Activated B cell treated with CpG ODN at 0.5 μM for 24 hours (primary cell): Measurements from ENCODE around the gene LCTL. TPM values are rescaled to one million over a fixed set of nuclear protein-coding genes. Genes with fewer than 3 reads are reported as not detected.
A peak's percentile ranks its signal among the peaks of the same experiment; 100 is the strongest.
"Not testable (repeated sequence)": the region's sequence is repeated elsewhere in the genome, so short reads cannot be mapped to it uniquely, and the experiment has no call there.

ENCODE experiments used
- ATAC-seq: fragments of 200-7000 bp; cut with Tn5 transposase; one replicate; pipeline ENCODE4 v1.10.0; 2021; ENCODE audit warnings: low read depth, mild to moderate bottlenecking, moderate library complexity
- CTCF ChIA-PET: fragments of 350-600 bp; sonication (Branson Sonifier 250); formaldehyde crosslinking; loops from one replicate; lab custom pipeline; 2021; ENCODE audit warnings: antibody characterized with exemption; lab: Charles Lee
- POLR2A ChIA-PET: fragments of 350-600 bp; sonication (Branson Sonifier 250); formaldehyde crosslinking; loops from one replicate; lab custom pipeline; 2021; ENCODE audit warnings: antibody characterized with exemption; lab: Charles Lee
- DNase-seq: peaks from one replicate; pipeline ENCODE4 v3.0.0; 2022
- H3K27ac Mint-ChIP-seq: one replicate; pipeline ENCODE4 v1.8.0; 2020; ENCODE audit warnings: mixed read lengths
- H3K27me3 Mint-ChIP-seq: one replicate; pipeline ENCODE4 v1.8.0; 2021; ENCODE audit warnings: mixed read lengths
- H3K36me3 Mint-ChIP-seq: one replicate; pipeline ENCODE4 v1.8.0; 2021; ENCODE audit warnings: low read depth, mixed read lengths
- H3K4me1 Mint-ChIP-seq: one replicate; pipeline ENCODE4 v1.8.0; 2021; ENCODE audit warnings: mixed read lengths
- H3K4me3 Mint-ChIP-seq: one replicate; pipeline ENCODE4 v1.8.0; 2020; ENCODE audit warnings: mild to moderate bottlenecking, mixed read lengths
- H3K9me3 Mint-ChIP-seq: one replicate; pipeline ENCODE4 v1.8.0; 2020; ENCODE audit warnings: mixed read lengths
- CTCF ChIP-seq: fragments of 200-600 bp; IDR thresholded peaks from one replicate; pipeline ENCODE4 v1.8.0; 2022; ENCODE audit warnings: antibody characterized with exemption, mild to moderate bottlenecking
- intact Hi-C: fragments of 100-400 bp; cut with micrococcal nuclease; formaldehyde crosslinking; loops from one replicate; pipeline ENCODE4 v1.15.1; 2024
- total RNA-seq: library from RNA; stranded (reverse); gene quantifications from 2 replicates; pipeline ENCODE4 v1.2.3, GENCODE V29; 2022

The LCTL gene
- total RNA-seq, 1 donor from 2014 or later, result not detected

- POLR2A ChIA-PET, result interaction anchor here (0.5 to 3.5 kb wide), 16 partner anchors 11 to 1931 kb away, joined by 3 to 24 read pairs (median 4); partner anchors contain the start of genes DIS3L, FEM1B, MAP2K1 and RAB11A
- H3K36me3 Mint-ChIP-seq, result peaks cover 58% of the 10 kb centered on the region
- H3K9me3 Mint-ChIP-seq, result no peaks in the 10 kb centered on the region
- ATAC-seq, result peak; percentile 85
- CTCF ChIA-PET, result no interaction called here
- H3K27me3 Mint-ChIP-seq, result no peaks in the 10 kb centered on the region
- peak; percentile 70 for DNase-seq
- peak within 1 kb of the TSS; percentile 100 for H3K27ac Mint-ChIP-seq
- no peak for TF ChIP-seq CTCF
- peaks cover 42% of the 10 kb centered on the region for H3K4me1 Mint-ChIP-seq
- peak within 1 kb of the TSS; percentile 100 for H3K4me3 Mint-ChIP-seq
- intact Hi-C loops, result loop anchor here (1.0 to 10.0 kb wide), 10 partner anchors 7 to 1330 kb away; partner anchors contain the start of genes AAGAB, C15orf61, DIS3L and DPP8
Measured at GRCh38 chr15:66504563-66505429, 61.0 kb downstream of the LCTL start, which contains the start of the genes RPL4 and ZWILCH. TSS of gene RPL4 (minus strand) at chr15:66504855. CDS start at chr15:66504790, 65 bp downstream. TSS of gene ZWILCH (plus strand) at chr15:66505326. CDS start at chr15:66505339, 13 bp downstream.

GRCh38 chr15:66503780-66504562 lies 61.8 kb downstream of the LCTL start:
- peak overlapping the region; percentile 100 for H3K4me3 Mint-ChIP-seq
- intact Hi-C loops, result loop anchor here (1.0 to 10.0 kb wide), 7 partner anchors 148 to 1331 kb away; partner anchors contain the start of genes AAGAB, C15orf61, DIS3L and IQCH
- POLR2A ChIA-PET, result interaction anchor here (0.5 to 3.5 kb wide), 11 partner anchors 21 to 1996 kb away, joined by 3 to 24 read pairs (median 4); partner anchors contain the start of genes FEM1B, MAP2K1, RNU5B-1 and TIPIN
- H3K27me3 Mint-ChIP-seq, result no peaks in the 10 kb centered on the region
- CTCF ChIA-PET, result no interaction called here
- no peak for ATAC-seq
- no peak for TF ChIP-seq CTCF
- H3K27ac Mint-ChIP-seq, result peak overlapping the region; percentile 100
- H3K4me1 Mint-ChIP-seq, result peaks cover 42% of the 10 kb centered on the region
- DNase-seq, result no peak
- peaks cover 66% of the 10 kb centered on the region for H3K36me3 Mint-ChIP-seq
- no peaks in the 10 kb centered on the region for H3K9me3 Mint-ChIP-seq

- H3K4me1 Mint-ChIP-seq, result peaks cover 48% of the 10 kb centered on the region
- intact Hi-C loops, result loop anchor here (5.0 to 10.0 kb wide), 4 partner anchors 752 to 1332 kb away; partner anchors contain the start of genes AAGAB, C15orf61, IQCH and RNU5B-1
- DNase-seq, ATAC-seq, CTCF ChIA-PET, H3K9me3 Mint-ChIP-seq, H3K27me3 Mint-ChIP-seq: not testable (repeated sequence)
- POLR2A ChIA-PET, result interaction anchor here (0.5 to 3.5 kb wide), 6 partner anchors 22 to 1995 kb away, joined by 3 to 24 read pairs (median 5); partner anchors contain the start of genes MAP2K1 and TIPIN
- H3K36me3 Mint-ChIP-seq, result peaks cover 73% of the 10 kb centered on the region
- peak overlapping the region; percentile 100 for H3K4me3 Mint-ChIP-seq
- H3K27ac Mint-ChIP-seq, result peak overlapping the region; percentile 100
Measured at GRCh38 chr15:66503041-66503648, 62.7 kb downstream of the LCTL start.

- DNase-seq (no peak), ATAC-seq (no peak)
- Mint-ChIP-seq H3K9me3 (no peaks in the 10 kb centered on the region), H3K27me3 (no peaks in the 10 kb centered on the region), H3K27ac (peak overlapping the region; percentile 100), H3K4me1 (peaks cover 55% of the 10 kb centered on the region), H3K4me3 (peak overlapping the region; percentile 100), H3K36me3 (peaks cover 79% of the 10 kb centered on the region)
- intact Hi-C loops, result loop anchor here (5.0 to 10.0 kb wide), 4 partner anchors 752 to 1332 kb away; partner anchors contain the start of genes AAGAB, C15orf61, IQCH and RNU5B-1
- TF ChIP-seq CTCF, result no peak
- CTCF ChIA-PET, result no interaction called here
- POLR2A ChIA-PET, result interaction anchor here (3.5 kb wide), 1 partner anchor 116 kb away, joined by 24 read pairs; the partner anchor contains the start of gene MAP2K1
Measured at GRCh38 chr15:66502491-66502890, 63.3 kb downstream of the LCTL start.

GRCh38 chr15:66500346-66500745 lies 65.5 kb downstream of the LCTL start:
- ATAC-seq, CTCF ChIA-PET, H3K9me3 Mint-ChIP-seq, DNase-seq, H3K27ac Mint-ChIP-seq, H3K27me3 Mint-ChIP-seq: not testable (repeated sequence)
- Mint-ChIP-seq H3K4me3 (peak overlapping the region; percentile 15), H3K4me1 (peaks cover 61% of the 10 kb centered on the region), H3K36me3 (peaks cover 91% of the 10 kb centered on the region)
- intact Hi-C loops, result loop anchor here (5.0 to 10.0 kb wide), 4 partner anchors 754 to 1334 kb away; partner anchors contain the start of genes AAGAB, C15orf61, IQCH and RNU5B-1
- POLR2A ChIA-PET, result interaction anchor here (1.0 kb wide), 1 partner anchor 143 kb away, joined by 4 read pairs; no protein-coding TSS in a partner anchor
